ENCODE results near the gene FAM98A. TPM values are rescaled to one million over a fixed set of nuclear protein-coding genes. Genes with fewer than 3 reads are reported as not detected.

The FAM98A gene
- total RNA-seq, 1 experiment from 2014 or later = 70.9 TPM

- Mint-ChIP-seq H3K4me3 (no peak overlapping the region), H3K9me3 (peaks cover 43 to 59% of the 10 kb centered on the region in 2 experiments), H3K36me3 (ENCODE audit: insufficient read depth in 1 of 3, low read depth in 3 of 3) (peaks cover 63 to 74% (median 67%) of the 10 kb centered on the region in 3 experiments), H3K27ac (no peak overlapping the region), H3K4me1 (peaks cover 22 to 24% of the 10 kb centered on the region in 2 experiments), H3K27me3 (ENCODE audit: low read depth) (no peaks in the 10 kb centered on the region)
- no peak overlapping the region for H3K18ac ChIP-seq (ENCODE audit: insufficient read length, low read depth, low read length)
- H3K4ac ChIP-seq (ENCODE audit: low read depth, low read length) = no peak overlapping the region
- no peaks in the 10 kb centered on the region for H3K79me1 ChIP-seq (ENCODE audit: insufficient read depth, low read depth, low read length, poor library complexity, severe bottlenecking)
- peaks cover 27% of the 10 kb centered on the region for H3K9me3 ChIP-seq (ENCODE audit: control insufficient read depth, low read depth, low read length)
- no peak overlapping the region for H3K27ac ChIP-seq (ENCODE audit: insufficient read length, low read depth, low read length)
- no peak overlapping the region for H2BK20ac ChIP-seq (ENCODE audit: low read depth, low read length, poor library complexity, severe bottlenecking)
- no peak overlapping the region for H2AFZ ChIP-seq (ENCODE audit: low read length)
- no CpG with 5 or more reads among the region's 2 CpGs for whole genome bisulfite sequencing (ENCODE audit: extremely low coverage, insufficient read length, low lambda C conversion rate)
- H3K27me3 ChIP-seq (ENCODE audit: insufficient read depth, low read length) = no peaks in the 10 kb centered on the region
- H4K5ac ChIP-seq (ENCODE audit: insufficient read length, low read depth, low read length) = no peak overlapping the region
- no peak overlapping the region for H3T11ph ChIP-seq (ENCODE audit: low read length)
- H2BK15ac ChIP-seq (ENCODE audit: low read depth, low read length) = no peak overlapping the region
- no peak overlapping the region for H4K91ac ChIP-seq (ENCODE audit: insufficient read length, low read depth, low read length)
- no peaks in the 10 kb centered on the region for H3K23me2 ChIP-seq (ENCODE audit: insufficient read length, low read depth, low read length, poor library complexity, severe bottlenecking)
- H3K4me1 ChIP-seq (ENCODE audit: insufficient read depth, low read length) = peaks cover 7% of the 10 kb centered on the region; the same call in 1 of the 2 replicates
- H3K79me2 ChIP-seq (ENCODE audit: insufficient read depth, low read length) = no peaks in the 10 kb centered on the region
- no peak for DNase-seq
- no peak overlapping the region for H2BK12ac ChIP-seq (ENCODE audit: insufficient read length, low read depth, low read length)
- no peak overlapping the region for H2BK120ac ChIP-seq (ENCODE audit: low read depth, low read length, poor library complexity, severe bottlenecking)
- no peaks in the 10 kb centered on the region for H4K20me1 ChIP-seq (ENCODE audit: control insufficient read depth, insufficient read depth, insufficient read length)
- TF ChIP-seq CTCF (conservative IDR thresholded peaks at IDR 0.05) = no peak
- no peak overlapping the region for H3K14ac ChIP-seq (ENCODE audit: insufficient read depth, low read length)
- no peak overlapping the region for H2AK5ac ChIP-seq (ENCODE audit: insufficient read length, low read length)
- H3K9ac ChIP-seq (ENCODE audit: extremely low read depth, insufficient read length, low read length) = no peak overlapping the region
- no peak overlapping the region for H3K56ac ChIP-seq (ENCODE audit: insufficient read length, low read depth, low read length)
- H3K23ac ChIP-seq (ENCODE audit: insufficient read length, low read depth, low read length) = no peak overlapping the region
- H3K4me2 ChIP-seq (ENCODE audit: insufficient read depth, insufficient read length, low read length) = no peak overlapping the region
- H2BK5ac ChIP-seq (ENCODE audit: insufficient read length, low read length) = no peak overlapping the region
- H4K8ac ChIP-seq (replicated peaks; ENCODE audit: insufficient read length, low read depth, low read length) = no peak overlapping the region
These were observed 17.8 kb upstream of the FAM98A start for GRCh38 chr2:33616873-33617272.
